GM18873 (cell line): ENCODE results near the gene WNT6.
A peak's percentile ranks its signal among the peaks of the same experiment; 100 is the strongest.

Experiments used
- ATAC-seq: cut with Tn5 transposase; IDR thresholded peaks from one replicate; pipeline ENCODE4 v1.9.1; 2021; ENCODE audit warnings: mild to moderate bottlenecking, moderate library complexity, moderate number of reproducible peaks; ENCODE audit not compliant: unreplicated experiment, low FRiP score

WNT6 gene

GRCh38 chr2:218889937-218890336 is 30.3 kb downstream of the WNT6 start:
- no peak for ATAC-seq

- no peak for ATAC-seq
Measured at GRCh38 chr2:218890369-218890768, 30.8 kb downstream of the WNT6 start.

- no peak for ATAC-seq
Measured at GRCh38 chr2:218891275-218892135, 31.9 kb downstream of the WNT6 start.

GRCh38 chr2:218892693-218893348 is 33.2 kb downstream of the WNT6 start:
- peak; percentile 50 for ATAC-seq

- ATAC-seq, result no peak
Measured at GRCh38 chr2:218893349-218894150, 33.9 kb downstream of the WNT6 start.

GRCh38 chr2:218894151-218894879 is 34.7 kb downstream of the WNT6 start:
- no peak for ATAC-seq

GRCh38 chr2:218894880-218895157 is 35.2 kb downstream of the WNT6 start:
- ATAC-seq, result no peak

GRCh38 chr2:218895326-218895725 is 35.7 kb downstream of the WNT6 start:
- ATAC-seq, result no peak

GRCh38 chr2:218895759-218896500 is 36.3 kb downstream of the WNT6 start:
- ATAC-seq, result peak; percentile 3

- peak; percentile 46 for ATAC-seq
Measured at GRCh38 chr2:218896501-218897393, 37.1 kb downstream of the WNT6 start.

GRCh38 chr2:218897394-218898108 is 37.9 kb downstream of the WNT6 start:
- no peak for ATAC-seq

GRCh38 chr2:218898109-218898878 is 38.7 kb downstream of the WNT6 start:
- ATAC-seq, result peak; percentile 37

GRCh38 chr2:218899147-218899546 is 39.5 kb downstream of the WNT6 start:
- ATAC-seq, result no peak

GRCh38 chr2:218902427-218902826 is 42.8 kb downstream of the WNT6 start:
- ATAC-seq, result no peak

GRCh38 chr2:218904176-218904575 is 44.6 kb downstream of the WNT6 start:
- no peak for ATAC-seq

GRCh38 chr2:218908721-218909619 is 49.4 kb downstream of the WNT6 start:
- ATAC-seq, result peak; percentile 71

- ATAC-seq, result no peak
Measured at GRCh38 chr2:218910741-218911140, 51.1 kb downstream of the WNT6 start.
